ENCODE data around the gene IMMP1L. TPM values are rescaled to one million over a fixed set of nuclear protein-coding genes. Genes with fewer than 3 reads are reported as not detected.
"Not testable (repeated sequence)": the region's sequence is repeated elsewhere in the genome, so short reads cannot be mapped to it uniquely, and the experiment has no call there.

Gene IMMP1L
- total RNA-seq, 1 donor from 2014 or later = 54.0 TPM

DNA sequence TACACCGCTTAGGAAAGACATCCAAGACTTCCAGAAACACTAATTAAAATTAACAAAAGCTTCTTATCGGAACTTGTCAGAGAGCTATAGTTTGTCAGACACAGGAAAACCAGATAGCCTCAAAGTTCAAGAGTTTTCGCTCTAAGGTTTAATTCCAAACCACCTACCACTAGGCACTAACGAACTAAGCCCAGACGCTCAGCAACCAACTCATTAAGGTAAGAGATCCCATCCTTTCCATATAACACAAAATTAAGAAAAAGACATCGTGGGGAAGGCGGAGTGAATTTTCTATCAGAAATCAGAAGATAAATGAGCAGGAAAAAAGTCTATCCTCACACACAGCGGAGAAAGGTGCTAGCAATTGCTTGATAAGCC, 382 bp downstream of the IMMP1L start:
- H3K36me3 Mint-ChIP-seq (ENCODE audit: low read depth) = peaks cover 11% of the 10 kb centered on the region
- H3K27ac Mint-ChIP-seq (ENCODE audit: unreplicated experiment) = peak overlapping the region; percentile 100
- no peak for DNase-seq (ENCODE audit: low read depth, low spot score)
- no peaks in the 10 kb centered on the region for H3K27me3 Mint-ChIP-seq (ENCODE audit: low read depth)
- peak overlapping the region; percentile 99 for H3K4me3 Mint-ChIP-seq
- no peaks in the 10 kb centered on the region for H3K9me3 Mint-ChIP-seq
- peaks cover 50% of the 10 kb centered on the region for H3K4me1 Mint-ChIP-seq
- TF ChIP-seq, protein P1, sequence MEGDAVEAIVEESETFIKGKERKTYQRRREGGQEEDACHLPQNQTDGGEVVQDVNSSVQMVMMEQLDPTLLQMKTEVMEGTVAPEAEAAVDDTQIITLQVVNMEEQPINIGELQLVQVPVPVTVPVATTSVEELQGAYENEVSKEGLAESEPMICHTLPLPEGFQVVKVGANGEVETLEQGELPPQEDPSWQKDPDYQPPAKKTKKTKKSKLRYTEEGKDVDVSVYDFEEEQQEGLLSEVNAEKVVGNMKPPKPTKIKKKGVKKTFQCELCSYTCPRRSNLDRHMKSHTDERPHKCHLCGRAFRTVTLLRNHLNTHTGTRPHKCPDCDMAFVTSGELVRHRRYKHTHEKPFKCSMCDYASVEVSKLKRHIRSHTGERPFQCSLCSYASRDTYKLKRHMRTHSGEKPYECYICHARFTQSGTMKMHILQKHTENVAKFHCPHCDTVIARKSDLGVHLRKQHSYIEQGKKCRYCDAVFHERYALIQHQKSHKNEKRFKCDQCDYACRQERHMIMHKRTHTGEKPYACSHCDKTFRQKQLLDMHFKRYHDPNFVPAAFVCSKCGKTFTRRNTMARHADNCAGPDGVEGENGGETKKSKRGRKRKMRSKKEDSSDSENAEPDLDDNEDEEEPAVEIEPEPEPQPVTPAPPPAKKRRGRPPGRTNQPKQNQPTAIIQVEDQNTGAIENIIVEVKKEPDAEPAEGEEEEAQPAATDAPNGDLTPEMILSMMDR (conservative IDR thresholded peaks at IDR 0.05) = no peak

DNA sequence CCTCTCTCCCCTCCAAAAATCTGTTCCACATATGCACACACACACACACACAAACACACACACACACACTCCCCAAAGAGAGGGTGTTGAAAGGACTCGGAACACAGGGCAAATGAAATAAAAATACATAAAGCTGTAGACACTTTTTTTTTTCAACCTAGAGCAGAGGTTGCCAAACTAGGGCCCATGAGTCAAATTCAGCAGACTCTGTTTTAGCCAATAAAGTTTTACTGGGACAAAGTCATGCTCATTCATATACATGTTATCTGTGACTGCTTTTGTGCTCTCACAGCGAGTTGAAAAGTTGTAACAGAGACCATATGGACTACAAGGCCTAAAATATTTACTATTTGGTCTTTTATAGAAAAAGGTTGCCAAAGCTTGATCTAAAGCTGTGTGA, 8.9 kb downstream of the IMMP1L start:
- H3K36me3 Mint-ChIP-seq (ENCODE audit: low read depth) = peaks cover 28% of the 10 kb centered on the region
- TF ChIP-seq, protein P1 (conservative IDR thresholded peaks at IDR 0.05) = no peak
- peaks cover 7% of the 10 kb centered on the region for H3K4me1 Mint-ChIP-seq
- no peak overlapping the region for H3K4me3 Mint-ChIP-seq
- no peak overlapping the region for H3K27ac Mint-ChIP-seq (ENCODE audit: unreplicated experiment)
- no peak for DNase-seq (ENCODE audit: low read depth, low spot score)
- peaks cover 7% of the 10 kb centered on the region for H3K9me3 Mint-ChIP-seq
- no peaks in the 10 kb centered on the region for H3K27me3 Mint-ChIP-seq (ENCODE audit: low read depth)

DNA sequence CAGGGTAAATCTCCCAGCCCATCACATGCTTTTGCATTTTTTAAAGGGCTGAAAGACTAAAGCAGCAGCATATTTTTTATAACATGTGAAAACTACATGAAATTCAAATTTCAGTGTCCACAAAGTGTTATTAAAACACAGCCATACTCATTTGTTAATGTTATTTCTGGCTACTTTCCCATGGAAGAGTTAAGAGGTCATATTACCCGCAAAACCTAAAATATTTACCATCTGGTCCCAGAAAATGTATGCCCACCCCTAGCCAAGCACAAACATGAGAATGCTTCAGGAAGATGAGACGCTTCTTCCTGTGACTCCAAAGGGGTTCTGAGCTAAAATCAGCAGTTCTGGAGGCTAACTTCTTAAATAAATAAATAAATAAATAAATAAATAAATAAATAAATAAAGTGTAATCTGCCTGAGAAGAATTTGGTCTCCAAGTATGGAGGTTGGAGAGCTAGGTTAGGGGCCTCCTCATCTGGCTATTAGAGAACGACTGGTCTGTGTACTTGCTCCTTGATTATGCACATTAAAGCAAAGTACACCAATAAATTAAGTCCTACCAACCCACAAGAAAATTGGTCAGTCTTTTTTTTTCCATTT, 9.7 kb downstream of the IMMP1L start:
- no peak overlapping the region for H3K27ac Mint-ChIP-seq (ENCODE audit: unreplicated experiment)
- H3K36me3 Mint-ChIP-seq (ENCODE audit: low read depth) = peaks cover 28% of the 10 kb centered on the region
- H3K27me3 Mint-ChIP-seq (ENCODE audit: low read depth) = no peaks in the 10 kb centered on the region
- peaks cover 13% of the 10 kb centered on the region for H3K9me3 Mint-ChIP-seq
- no peak overlapping the region for H3K4me3 Mint-ChIP-seq
- H3K4me1 Mint-ChIP-seq = no peaks in the 10 kb centered on the region
- TF ChIP-seq, protein P1 (conservative IDR thresholded peaks at IDR 0.05) = no peak
- no peak for DNase-seq (ENCODE audit: low read depth, low spot score)

DNA sequence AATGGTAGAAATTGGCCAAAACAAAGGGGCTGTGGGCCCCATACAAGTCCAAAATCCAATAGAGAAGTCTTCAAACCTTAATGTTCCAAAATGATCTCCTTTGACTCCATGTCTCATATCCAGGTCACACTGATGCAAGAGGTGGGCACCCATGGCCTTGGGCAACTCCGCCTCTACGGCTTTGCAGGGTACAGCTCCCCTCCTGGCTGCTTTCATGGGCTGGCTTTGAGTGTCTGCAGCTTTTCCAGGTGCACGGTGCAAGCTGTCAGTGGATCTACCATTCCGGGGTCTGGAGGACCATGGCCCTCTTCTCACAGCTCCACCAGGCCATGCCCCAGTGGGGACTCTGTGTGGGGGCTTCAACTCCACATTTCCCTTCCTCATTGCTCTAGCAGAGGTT, 15.7 kb downstream of the IMMP1L start:
- H3K4me3 Mint-ChIP-seq; DNase-seq (ENCODE audit: low read depth, low spot score); H3K4me1 Mint-ChIP-seq; H3K27me3 Mint-ChIP-seq (ENCODE audit: low read depth); H3K27ac Mint-ChIP-seq (ENCODE audit: unreplicated experiment): not testable (repeated sequence)
- Mint-ChIP-seq H3K9me3 (peaks cover 15% of the 10 kb centered on the region), H3K36me3 (ENCODE audit: low read depth) (peaks cover 55% of the 10 kb centered on the region)

DNA sequence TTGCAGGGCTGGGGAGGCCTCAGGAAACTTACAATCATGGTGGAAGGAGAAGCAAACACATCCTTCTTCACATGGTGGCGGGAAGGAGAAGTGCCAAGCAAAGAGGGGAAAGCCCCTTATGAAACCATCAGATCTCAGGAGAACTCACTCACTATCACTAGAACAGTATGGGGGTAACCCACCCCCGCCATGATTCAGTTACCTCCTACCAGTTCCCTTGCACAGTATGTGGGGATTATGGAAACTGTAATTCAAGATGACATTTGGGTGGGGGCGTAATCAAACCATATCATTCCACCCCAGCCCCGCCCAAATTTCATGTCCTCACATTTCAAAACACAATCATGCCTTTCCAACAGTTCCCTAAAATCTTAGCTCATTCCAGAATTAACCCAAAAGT, 16.2 kb downstream of the IMMP1L start:
- TF ChIP-seq, protein P1 (conservative IDR thresholded peaks at IDR 0.05) = no peak
- Mint-ChIP-seq H3K4me3 (no peak overlapping the region), H3K27ac (ENCODE audit: unreplicated experiment) (no peak overlapping the region), H3K4me1 (peaks cover 5% of the 10 kb centered on the region), H3K27me3 (ENCODE audit: low read depth) (no peaks in the 10 kb centered on the region), H3K9me3 (peaks cover 13% of the 10 kb centered on the region), H3K36me3 (ENCODE audit: low read depth) (peaks cover 53% of the 10 kb centered on the region)
- no peak for DNase-seq (ENCODE audit: low read depth, low spot score)

DNA sequence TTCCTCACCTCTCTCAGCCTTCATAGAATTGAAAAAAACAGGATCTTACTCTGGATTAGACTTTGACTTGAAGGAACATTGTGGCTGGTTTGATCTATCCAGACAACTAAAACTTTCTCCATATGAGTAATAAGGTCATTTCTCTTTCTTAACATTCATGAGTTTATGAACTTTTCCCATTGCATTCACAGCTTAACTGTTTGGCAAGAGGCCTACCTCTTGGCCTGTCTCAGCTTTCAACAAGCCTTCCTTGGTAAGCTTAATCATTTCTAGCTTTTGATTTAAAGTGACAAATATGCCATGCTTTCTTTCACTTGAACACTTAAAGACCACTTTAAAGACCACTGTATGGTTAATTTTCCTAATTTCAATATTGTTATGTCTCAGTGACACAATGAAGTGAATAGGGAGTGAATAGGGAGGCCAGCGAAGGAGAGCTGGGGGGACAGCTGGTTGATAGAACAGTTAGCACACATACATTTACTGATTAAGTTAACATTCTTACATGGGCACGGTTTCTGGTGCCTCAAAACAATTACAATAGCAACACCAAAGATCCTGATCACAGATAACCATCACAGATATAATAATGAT, 17.0 kb downstream of the IMMP1L start:
- H3K4me3 Mint-ChIP-seq = no peak overlapping the region
- H3K9me3 Mint-ChIP-seq = peaks cover 13% of the 10 kb centered on the region
- peaks cover 54% of the 10 kb centered on the region for H3K36me3 Mint-ChIP-seq (ENCODE audit: low read depth)
- H3K27ac Mint-ChIP-seq (ENCODE audit: unreplicated experiment) = no peak overlapping the region
- TF ChIP-seq, protein P1 (conservative IDR thresholded peaks at IDR 0.05) = no peak
- DNase-seq (ENCODE audit: low read depth, low spot score) = no peak
- H3K27me3 Mint-ChIP-seq (ENCODE audit: low read depth) = no peaks in the 10 kb centered on the region
- peaks cover 5% of the 10 kb centered on the region for H3K4me1 Mint-ChIP-seq
